SHP77 treated with DMSO at 0.1 percent for 48 hours (cell line): ENCODE results near the gene CASD1.

ENCODE experiments used
- DNase-seq: peaks from one replicate; lab custom pipeline; 2025; lab: John Stamatoyannopoulos, UW

CASD1 gene

DNA sequence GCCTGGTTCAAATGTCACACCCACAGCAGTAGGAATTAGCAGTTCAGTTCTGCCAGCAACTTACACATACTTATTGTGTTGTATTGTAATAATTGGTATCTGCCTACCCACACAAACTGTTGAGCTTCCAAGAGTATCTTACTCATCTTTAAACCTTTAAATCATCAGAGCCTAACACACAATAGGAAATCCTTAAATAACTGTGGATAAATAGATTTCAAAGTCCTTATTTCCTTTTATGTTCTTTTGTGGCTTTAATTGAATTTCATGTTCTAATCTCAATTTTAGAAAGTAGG is 3.9 kb downstream of the CASD1 start:
- DNase-seq, result no peak

DNA sequence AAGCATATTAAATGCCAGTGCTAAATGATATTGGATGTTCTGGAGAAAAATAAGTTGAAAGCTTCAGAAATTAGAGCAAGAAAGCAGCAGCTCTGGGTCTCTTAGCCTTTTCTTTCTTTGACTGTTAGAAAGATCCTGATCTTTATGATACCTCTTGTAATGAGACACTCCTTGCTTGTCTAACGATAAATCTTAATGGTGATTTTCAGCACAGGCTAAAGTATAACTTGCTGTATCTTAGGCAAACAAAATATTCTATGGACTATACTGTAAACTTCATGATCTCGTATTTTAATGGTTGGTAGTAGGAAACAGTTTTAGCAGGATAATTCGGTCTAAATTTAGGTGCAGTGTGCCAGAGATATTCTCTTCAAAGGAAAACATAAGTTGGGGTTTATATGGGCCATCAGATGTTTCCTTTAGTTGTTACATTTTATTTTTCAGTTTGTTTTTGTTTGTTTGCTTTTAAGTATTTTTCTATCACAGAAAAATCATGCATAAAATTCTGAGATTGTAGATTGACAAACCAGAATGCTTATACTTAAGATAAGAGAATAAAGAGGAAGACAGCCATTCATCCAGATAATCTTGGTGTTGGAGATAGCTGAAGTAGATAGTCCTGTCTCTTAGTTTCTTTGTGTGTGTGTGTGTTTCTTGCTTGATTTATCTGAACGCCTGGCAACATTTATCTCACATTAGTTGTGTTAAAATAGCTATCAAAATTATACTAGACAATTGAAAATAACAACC is 4.7 kb downstream of the CASD1 start:
- no peak for DNase-seq

DNA sequence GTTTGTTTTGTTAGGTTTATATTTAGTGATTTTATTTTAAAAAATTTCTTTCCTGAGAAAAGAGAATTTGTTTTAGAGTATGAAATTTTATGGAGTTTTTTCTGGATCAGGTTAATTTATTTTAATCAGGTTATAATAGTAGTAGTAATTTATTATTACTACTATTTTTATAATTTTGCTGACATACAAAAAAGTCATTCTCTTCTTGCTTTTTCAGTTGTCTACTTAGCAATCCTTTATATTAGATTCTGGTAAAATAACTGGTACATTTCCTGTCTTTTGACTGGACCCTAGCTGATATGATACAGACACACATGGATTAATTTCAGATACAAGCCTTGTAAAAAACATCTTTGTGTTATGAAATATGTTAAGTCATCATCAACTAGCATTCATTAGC is 5.3 kb downstream of the CASD1 start:
- DNase-seq, result no peak

DNA sequence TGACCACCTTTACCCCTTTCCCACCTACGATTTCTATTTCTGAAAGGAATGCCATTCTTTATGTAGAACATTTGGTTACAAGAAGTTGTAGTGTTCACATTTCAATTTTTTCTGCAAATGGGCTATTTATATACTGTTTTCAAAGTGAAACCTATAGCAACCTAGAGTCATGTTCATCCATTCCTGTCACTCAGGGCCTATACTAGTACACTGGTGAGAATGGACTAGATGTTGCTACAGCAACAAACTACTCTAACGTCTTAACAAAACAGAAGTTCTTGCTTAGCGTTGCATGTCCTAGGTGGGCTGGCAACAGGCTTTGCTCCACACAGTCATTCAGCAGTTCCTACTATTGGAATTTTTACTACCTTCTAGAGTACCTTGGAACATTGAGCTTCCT is 16.3 kb downstream of the CASD1 start:
- no peak for DNase-seq

DNA sequence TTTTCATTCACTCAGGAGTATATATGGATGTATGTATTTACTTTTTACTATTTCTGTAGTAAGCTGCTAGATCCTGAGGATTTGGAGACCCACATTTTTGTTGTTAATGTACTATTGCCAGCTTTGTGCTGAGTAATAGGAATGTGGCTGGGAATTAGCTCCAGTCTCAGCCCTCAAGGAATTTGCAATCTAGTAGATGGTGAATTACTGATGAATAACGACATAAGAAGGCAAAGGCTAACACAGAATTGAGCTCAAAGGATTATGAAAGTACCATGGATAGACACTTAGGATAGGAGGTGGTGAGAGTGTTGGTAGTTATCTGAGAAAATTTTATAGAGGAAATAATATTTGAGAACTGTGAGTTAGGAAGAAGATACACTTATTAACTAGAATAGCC is 19.9 kb downstream of the CASD1 start:
- no peak for DNase-seq

DNA sequence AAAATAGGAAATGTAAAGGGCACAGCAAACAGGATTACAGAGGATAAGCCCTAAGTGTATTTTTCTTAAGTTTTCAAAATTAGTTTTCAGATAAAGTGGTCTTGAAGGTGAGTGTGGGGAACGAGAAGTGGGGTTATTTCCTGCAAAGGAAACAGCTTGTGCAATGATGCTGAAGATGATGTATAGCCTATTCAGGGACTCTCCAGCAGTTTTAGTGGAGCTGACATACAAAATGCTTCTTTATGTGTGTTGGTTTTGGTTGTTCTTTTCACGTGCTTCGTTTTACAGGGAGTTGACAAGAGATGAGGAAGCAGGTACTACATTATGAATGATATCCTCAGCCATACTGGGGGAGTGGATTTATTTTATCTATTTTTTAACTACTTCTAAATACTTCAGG is 20.5 kb downstream of the CASD1 start:
- no peak for DNase-seq

DNA sequence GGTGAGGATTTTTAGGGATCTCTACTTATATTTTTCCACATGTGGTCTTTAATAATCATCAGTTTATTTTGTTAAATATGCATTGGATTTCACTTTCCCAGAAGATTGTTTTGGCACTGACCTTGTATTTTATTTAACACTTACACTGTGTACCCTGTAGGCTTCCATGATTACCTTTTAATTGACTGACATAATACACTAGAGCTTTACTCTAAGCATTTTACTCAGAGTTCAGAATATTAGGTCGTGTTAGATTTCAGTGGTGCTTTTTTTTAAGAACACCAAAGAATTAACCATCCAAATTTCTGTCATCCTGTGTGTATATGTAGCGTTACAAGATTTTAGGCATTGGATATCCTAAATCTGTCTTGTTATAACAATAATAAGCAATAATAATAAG is 23.1 kb downstream of the CASD1 start:
- no peak for DNase-seq

DNA sequence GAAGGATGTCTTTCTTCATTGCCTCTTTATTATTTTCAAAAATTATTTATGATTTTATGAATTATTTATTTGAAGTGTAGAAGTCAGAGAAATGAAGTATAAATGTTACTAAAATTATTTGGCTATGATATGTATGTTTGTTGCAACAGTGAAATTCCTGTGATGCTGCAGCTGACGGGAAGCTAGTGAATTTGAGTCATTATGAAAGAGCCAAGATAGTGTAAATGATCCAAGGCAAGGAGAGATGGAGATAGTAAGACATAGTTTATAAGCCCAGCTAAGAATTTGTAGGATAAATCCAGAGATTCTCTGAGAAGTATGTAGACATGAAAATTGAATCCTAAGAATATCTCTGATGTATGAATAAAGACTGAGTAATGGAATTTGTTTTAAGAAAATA is 30.8 kb downstream of the CASD1 start:
- no peak for DNase-seq

DNA sequence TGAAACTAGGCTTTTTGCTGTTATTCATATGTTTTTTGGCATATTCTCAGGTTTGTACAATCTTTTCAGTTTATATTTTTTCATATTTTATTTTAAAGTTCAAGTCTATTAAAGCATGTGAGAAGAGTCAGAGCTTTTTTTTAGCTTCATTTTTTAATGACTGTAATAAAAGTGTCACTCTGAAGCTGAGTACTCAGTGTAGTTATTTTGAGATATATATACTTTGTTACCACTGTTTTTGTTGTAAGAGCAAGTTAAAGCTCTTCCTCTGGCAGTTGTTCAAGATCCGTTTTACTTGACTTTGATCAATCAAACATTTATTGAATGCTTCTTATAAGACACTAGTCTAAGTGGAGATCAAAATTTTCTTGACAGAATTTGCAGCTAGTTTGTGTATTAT is 37.5 kb downstream of the CASD1 start:
- no peak for DNase-seq

DNA sequence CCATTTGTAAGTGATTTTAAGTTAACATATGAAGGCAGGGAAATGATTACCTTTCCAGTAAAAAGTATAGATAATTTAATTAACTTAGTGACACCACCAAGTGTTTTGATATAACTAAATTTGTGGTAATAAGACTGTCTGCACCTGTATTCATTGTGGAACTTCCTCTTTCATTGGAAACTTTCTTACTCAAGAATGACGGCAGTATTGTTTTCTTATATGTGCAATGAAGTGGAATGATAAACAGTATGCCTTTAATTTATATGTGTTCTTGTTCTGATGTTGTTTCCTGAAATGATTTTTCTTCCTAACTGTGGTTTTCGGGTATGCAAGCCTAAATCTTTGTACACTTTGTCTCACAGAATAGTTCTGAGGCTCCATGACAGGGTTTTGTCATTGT is 46.4 kb downstream of the CASD1 start:
- no peak for DNase-seq

DNA sequence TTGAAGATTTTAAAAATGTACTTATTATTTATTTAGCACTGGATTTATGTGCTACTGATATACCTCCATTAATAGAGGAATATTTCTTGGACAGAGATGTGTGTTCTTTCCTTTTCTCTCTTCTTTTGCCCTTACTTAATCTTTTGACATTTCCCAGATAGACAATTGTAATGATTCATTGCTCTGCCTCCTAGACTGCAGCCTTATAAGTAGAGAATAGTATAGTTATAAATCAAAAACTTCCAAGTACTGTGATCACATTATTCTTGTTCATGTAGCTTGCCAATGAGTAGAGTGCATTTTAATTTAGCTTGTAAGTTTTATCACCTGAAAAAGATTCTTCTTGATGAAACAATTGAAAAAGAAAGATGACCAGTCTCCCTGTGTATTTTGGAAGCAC is 47.6 kb downstream of the CASD1 start:
- no peak for DNase-seq

DNA sequence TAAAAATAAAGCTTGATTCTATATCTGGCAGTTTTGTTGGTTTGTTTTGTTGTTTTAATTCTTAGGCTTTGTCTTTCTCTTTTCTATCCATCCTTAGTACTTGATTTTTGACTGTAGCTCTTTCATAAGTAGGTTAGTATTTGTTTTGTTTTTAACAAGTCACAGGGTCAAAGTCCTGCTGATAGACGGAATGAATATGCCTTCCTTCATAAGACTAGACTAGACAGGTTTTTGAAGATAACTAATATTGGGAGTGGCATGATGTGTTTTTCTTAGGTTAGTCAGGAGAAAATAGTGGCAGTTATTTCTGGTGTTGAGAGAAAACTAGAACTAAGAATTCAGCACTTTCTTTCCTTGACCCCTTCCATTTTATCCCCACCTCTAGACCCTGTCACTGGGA is 50.4 kb downstream of the CASD1 start:
- DNase-seq, result no peak

DNA sequence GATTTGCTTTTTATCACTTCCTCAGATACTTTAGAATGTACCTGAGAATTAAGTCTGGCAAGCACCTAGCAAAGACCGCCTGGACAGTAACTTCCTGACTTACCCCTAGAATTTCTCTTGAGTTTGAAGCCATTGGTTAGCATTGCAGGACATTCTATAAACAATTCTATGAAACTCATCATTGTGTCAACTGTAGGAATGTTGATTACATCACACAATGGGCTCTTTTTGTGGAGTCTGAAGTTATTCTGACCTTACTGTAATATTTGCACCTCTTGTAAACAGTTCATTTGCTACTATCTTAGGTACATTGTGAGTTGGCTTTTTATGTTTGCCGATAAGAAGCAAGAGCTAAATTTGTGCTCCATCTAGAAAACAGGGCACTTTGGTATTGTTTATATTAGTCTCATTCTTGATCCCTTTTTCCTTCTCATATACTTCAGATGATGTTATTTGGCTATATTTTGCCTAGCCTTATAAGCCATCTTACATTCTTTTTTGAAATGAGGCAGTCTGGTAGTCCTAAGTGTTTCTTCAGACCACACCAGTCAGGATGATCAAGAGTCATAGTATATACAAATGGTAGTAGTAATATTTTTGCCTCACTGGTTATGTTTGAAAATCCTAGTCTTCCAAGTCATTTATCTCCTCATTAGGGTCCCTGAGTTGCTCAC is 52.4 kb downstream of the CASD1 start:
- no peak for DNase-seq

DNA sequence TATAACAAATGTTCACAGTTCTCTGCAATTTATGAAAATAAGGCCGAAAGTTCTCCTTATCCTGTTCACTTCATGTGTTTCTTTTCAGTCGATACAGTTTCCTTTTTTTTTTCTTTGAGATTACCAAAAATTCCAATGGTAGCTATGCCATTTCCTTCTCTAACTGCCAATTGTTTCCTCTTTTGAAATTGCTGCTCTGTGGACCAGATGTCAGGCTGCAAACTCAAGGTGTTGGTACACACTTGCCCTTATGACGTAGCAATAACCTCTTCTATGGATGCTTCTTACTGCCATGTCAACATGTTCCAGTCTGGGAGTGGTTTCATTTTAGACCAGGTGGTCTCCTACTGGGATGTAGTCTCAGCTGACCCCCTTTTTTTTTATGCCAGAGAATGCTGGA is 52.9 kb downstream of the CASD1 start:
- no peak for DNase-seq

DNA sequence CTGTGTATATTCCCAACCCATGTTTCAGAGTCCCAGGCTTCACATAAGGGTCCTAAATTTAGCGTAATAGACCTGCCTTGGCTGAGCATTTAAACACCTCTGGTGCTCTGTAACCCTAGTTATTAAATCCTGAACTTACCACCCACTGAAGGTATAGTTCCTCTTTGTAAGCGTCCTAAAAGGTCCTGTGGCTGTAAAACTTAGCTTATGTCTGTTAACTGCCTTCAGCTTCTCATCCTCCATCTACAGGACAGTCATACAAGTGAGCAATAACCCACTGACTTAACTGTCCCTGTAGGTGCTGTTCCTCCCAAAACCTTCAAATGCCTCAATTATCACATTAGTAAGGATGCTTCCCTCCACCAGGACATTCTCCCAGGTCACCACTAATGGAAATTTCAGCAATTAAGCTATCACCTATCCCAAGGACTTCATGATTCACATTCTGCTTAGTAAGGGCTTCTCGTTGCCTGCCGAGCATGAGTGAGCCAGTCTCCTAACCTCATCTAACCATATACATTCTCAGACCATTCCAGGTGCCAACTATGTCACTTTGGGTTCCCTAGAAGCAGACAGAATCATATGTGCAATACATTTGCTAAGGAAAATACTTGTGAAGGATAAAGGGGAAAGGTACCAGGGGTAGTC is 55.8 kb downstream of the CASD1 start:
- DNase-seq, result no peak

DNA sequence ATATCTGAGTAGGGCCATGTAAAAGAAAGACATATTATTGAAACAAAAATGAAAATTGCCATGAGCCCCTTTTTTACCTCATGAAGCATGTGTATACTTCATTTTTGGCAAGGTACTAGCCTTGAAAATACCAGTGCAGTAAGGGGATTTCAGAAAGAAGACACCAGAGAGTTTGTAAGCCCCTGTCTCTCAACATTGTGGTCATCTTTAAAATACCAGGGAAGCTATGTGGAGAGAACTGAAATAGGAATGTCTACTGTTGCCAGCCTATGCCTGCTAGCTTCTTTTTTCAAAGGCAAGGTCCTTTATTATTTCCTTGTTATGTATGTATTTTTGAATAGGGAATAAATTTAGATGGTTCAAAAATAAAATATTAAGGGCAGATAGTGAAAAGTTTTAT is 57.8 kb downstream of the CASD1 start:
- DNase-seq, result no peak

DNA sequence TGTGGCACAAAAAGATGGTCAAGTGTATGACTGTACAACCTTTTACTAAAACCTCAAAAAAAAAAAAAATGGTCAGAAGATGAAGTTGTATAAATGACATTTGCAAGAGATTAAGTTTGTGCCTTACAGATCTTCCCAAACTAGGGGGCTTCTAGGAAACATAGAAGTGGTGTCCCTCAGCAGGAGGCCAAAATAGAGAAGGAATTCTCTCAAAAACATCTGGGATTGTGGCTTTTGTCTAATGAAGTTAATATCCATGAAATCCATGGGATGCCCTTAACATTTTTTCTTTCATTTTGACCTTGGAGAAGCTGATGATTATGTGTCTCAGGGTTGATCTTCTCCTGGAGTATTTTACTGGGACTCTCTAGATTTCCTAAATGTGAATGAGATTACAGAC is 62.2 kb downstream of the CASD1 start:
- DNase-seq, result no peak

DNA sequence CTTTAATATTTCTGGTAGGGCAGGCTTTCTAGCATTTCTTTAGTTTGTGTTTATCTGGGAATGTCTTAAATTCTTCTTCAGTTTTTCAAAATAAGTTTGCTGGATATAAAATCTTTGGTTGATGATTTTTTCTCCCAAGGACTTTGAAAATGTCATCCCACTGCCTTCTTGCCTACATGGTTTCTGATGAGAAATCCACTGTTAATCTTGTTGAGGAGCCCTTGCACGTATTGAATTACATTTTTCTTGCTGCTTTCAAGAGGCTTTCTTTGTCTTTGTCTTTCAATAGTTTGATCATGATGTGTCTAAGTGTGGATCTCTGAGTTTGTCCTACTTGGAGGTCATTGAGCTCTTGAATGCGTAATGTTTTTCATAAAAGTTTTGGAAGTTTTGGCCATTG is 66.0 kb downstream of the CASD1 start:
- no peak for DNase-seq

DNA sequence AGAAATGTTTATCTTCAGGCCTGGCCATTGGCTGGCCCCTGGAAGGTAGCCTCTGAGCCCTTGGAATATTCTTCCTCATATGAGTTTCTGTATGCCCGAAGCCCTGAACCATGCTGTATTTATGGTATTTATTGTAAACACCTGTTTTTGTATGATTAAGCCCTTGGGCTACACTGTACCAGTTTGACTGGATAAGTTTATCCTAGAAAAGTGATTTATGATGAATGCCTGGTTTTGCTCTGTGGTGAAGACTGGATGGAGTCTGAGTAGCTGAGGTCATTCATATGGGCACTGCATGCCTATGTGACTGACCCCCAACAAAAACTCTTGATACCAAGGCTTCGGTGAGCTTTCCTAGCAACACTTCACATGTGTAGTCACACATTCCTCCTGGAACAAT is 66.7 kb downstream of the CASD1 start:
- DNase-seq, result no peak

DNA sequence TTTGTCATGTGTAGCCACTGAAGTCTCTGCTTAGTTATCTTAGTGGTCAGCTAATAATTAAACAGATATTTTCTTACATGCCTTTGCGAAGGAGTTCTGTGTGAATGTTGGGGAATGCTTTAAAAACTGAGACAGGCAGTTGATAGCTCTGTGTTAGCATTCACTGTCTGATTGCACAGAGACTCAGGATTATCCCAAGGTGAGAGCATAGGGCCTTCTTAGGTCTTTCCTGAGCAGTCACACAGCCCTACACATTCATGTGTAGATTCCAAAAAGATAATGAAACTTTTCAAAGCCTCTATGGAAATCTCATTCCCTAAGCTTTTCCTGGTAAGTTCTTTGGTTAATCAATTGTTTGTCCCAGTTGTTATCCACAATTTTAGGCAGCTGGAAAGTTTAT is 67.7 kb downstream of the CASD1 start:
- DNase-seq, result no peak

DNA sequence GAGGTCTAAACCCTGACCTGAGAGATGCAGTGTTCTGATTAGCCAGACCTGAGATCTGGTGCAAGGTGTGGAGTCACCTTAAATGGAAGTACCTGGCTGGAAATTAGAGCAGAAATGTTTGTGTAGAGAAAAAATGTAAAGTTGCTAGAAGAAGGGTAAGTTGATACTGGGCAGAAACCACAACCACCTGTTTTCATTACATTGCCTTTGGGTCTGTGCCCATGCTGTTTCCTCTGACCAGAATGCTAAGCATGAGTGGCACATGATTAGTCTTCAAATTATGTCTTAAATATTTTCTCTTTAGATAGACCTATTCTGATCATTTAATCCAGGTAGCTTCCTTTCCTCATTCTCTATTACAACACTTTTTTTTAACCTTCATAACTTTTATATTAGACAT is 69.0 kb downstream of the CASD1 start:
- DNase-seq, result no peak

DNA sequence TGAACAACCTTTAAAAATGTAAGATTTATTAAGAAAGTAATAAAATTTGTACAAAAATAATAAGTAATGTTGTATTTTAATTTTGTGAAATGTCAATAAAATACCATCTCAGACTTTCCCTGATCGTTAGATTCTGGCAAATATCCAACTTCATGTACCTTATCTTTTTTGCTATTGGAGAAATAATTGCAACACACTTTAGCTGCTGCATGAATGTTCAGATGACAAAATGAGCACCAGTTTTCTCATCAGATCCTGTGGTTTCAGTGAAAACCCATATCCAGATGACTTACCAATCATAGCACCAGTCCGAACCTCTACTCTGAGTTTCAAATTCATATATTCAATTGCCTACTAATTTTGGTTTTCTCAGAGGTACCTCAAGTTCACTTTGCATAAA is 69.9 kb downstream of the CASD1 start:
- DNase-seq, result no peak

DNA sequence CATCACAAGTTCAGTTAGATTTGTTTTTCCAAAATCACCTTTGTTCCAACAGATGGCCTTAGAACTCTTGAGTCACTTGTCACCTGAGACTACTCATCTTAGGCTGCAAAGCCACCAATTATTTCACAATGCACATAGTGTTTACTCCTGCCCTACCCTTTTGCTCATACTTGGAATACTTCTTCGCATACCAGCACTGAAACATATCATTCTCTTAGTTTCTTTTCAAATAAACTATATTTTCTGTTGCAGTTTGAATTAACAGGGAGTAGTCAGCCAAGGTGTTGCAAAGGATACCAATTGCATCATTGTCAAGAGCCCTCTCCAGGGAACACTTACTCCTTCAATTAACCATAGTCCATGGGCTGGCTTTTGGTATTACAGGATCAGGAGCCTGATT is 71.0 kb downstream of the CASD1 start:
- DNase-seq, result no peak

DNA sequence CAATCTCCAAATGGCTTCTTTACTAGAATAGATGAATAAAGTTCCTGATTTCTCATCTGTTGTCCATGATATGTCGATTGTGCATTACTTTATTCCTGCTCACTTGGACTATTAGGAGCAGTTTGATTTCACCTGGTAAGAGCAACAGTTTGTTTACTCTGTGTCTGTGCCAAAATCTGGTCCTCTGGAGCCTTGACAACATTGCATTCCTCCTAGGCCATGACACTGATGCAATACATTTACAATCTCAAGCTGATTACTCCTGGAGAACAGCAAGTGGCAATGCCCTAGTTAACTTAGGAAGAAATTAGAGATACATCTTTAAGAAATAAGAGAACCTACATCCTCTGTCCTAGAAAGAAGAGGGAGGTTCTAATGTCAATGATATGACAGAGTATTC is 74.5 kb downstream of the CASD1 start:
- no peak for DNase-seq
